Measurements from ENCODE around the gene CAMTA1. TPM values are rescaled to one million over a fixed set of nuclear protein-coding genes. Genes with fewer than 3 reads are reported as not detected.

The CAMTA1 gene
- total and polyA plus RNA-seq, 8 donors, result 42.8 to 213 (median 118) TPM

- no peak for DNase-seq
- Histone ChIP-seq H3K36me3 (no peaks in the 10 kb centered on the region), H3K4me1 (no peaks in the 10 kb centered on the region), H3K4me3 (no peak overlapping the region), H3K9me3 (no peaks in the 10 kb centered on the region), H3K27ac (no peak overlapping the region), H3K27me3 (peaks cover 0 to 56% (median 23%) of the 10 kb centered on the region in 3 donors)
- intact Hi-C loops (cut with DNase I; ENCODE audit: low total_unique reads), result no loop called here
- 67 to 81% (median 76%) methylated on average over 12 to 13 of the region's 13 CpGs for WGBS, 5 donors
- TF ChIP-seq CTCF (IDR thresholded peaks at IDR 0.05), result no peak
- no peak for TF ChIP-seq EP300 (IDR thresholded peaks at IDR 0.05)
- no peak for TF ChIP-seq POLR2AphosphoS5 (IDR thresholded peaks at IDR 0.05)
- TF ChIP-seq POLR2A (IDR thresholded peaks at IDR 0.05), result no peak
These were observed 183.9 kb downstream of the CAMTA1 start for GRCh38 chr1:6969106-6969505.

GRCh38 chr1:6969762-6970161, 184.5 kb downstream of the CAMTA1 start:
- Histone ChIP-seq H3K4me1 (no peaks in the 10 kb centered on the region), H3K36me3 (no peaks in the 10 kb centered on the region), H3K27me3 (peaks cover 0 to 56% (median 22%) of the 10 kb centered on the region in 3 donors), H3K27ac (no peak overlapping the region), H3K4me3 (no peak overlapping the region), H3K9me3 (no peaks in the 10 kb centered on the region)
- whole genome bisulfite sequencing, 5 donors, result 78 to 93% (median 84%) methylated on average over 2 of the region's 2 CpGs
- no peak for DNase-seq
- intact Hi-C loops (cut with DNase I; ENCODE audit: low total_unique reads), result no loop called here
- no peak for TF ChIP-seq POLR2AphosphoS5 (IDR thresholded peaks at IDR 0.05)
- TF ChIP-seq CTCF (IDR thresholded peaks at IDR 0.05), result no peak
- TF ChIP-seq POLR2A (IDR thresholded peaks at IDR 0.05), result no peak

GRCh38 chr1:6970221-6970620, 185.0 kb downstream of the CAMTA1 start:
- Histone ChIP-seq H3K36me3 (no peaks in the 10 kb centered on the region), H3K9me3 (no peaks in the 10 kb centered on the region), H3K4me3 (no peak overlapping the region), H3K27ac (no peak overlapping the region), H3K27me3 (peaks cover 0 to 55% (median 22%) of the 10 kb centered on the region in 3 donors), H3K4me1 (no peaks in the 10 kb centered on the region)
- 90 to 94% (median 91%) methylated on average over 11 of the region's 11 CpGs for whole genome bisulfite sequencing, 5 donors
- DNase-seq, result no peak
- intact Hi-C loops (cut with DNase I; ENCODE audit: low total_unique reads), result no loop called here
- TF ChIP-seq POLR2AphosphoS5 (IDR thresholded peaks at IDR 0.05) (no peak), POLR2A (IDR thresholded peaks at IDR 0.05) (no peak), EP300 (IDR thresholded peaks at IDR 0.05) (no peak), CTCF (IDR thresholded peaks at IDR 0.05) (no peak)

GRCh38 chr1:6971048-6971447, 185.8 kb downstream of the CAMTA1 start:
- intact Hi-C loops (cut with DNase I; ENCODE audit: low total_unique reads), result no loop called here
- peaks cover 0 to 46% (median 14%) of the 10 kb centered on the region in 3 donors for H3K27me3 ChIP-seq
- no peaks in the 10 kb centered on the region for H3K4me1 ChIP-seq
- no peaks in the 10 kb centered on the region for H3K9me3 ChIP-seq
- no peak overlapping the region for H3K27ac ChIP-seq
- WGBS, 5 donors, result 57 to 77% (median 71%) methylated on average over 9 of the region's 9 CpGs
- no peaks in the 10 kb centered on the region for H3K36me3 ChIP-seq
- no peak overlapping the region for H3K4me3 ChIP-seq
- TF ChIP-seq CTCF (IDR thresholded peaks at IDR 0.05) (no peak), POLR2A (IDR thresholded peaks at IDR 0.05) (no peak), EP300 (IDR thresholded peaks at IDR 0.05) (no peak), POLR2AphosphoS5 (IDR thresholded peaks at IDR 0.05) (no peak)
- peak in 1 of 2 donors; percentile 36 for DNase-seq

Measured in stomach (tissue), 9 donors.